GM23338 (cell line): Measurements from ENCODE around the gene METTL22. TPM values are rescaled to one million over a fixed set of nuclear protein-coding genes. Genes with fewer than 3 reads are reported as not detected.

ENCODE experiments used
- JUNB ChIP-seq: IDR thresholded peaks from one replicate; pipeline ENCODE4 v1.6.1; 2016; ENCODE audit warnings: antibody characterized with exemption; ENCODE audit not compliant: unreplicated experiment
- REST ChIP-seq: IDR thresholded peaks from one replicate; pipeline ENCODE4 v1.6.1; 2018; ENCODE audit warnings: antibody characterized with exemption; ENCODE audit not compliant: unreplicated experiment
- ZNF114 ChIP-seq: fragments of 250-450 bp; sonication (Bioruptor Pico); IDR thresholded peaks from 2 replicates; pipeline ENCODE4 v1.5.0; 2020; ENCODE audit warnings: mild to moderate bottlenecking, moderate library complexity
- ZNF331 ChIP-seq: fragments of 250-450 bp; sonication (Bioruptor Pico); IDR thresholded peaks from 2 replicates; pipeline ENCODE4 v1.5.0; 2020; ENCODE audit warnings: low read depth, mild to moderate bottlenecking, moderate library complexity
- ZNF462 ChIP-seq: fragments of 250-450 bp; sonication (Bioruptor Pico); IDR thresholded peaks from 2 replicates; pipeline ENCODE4 v1.5.0; 2020; ENCODE audit warnings: mild to moderate bottlenecking, moderate library complexity
- polyA plus RNA-seq: library from polyadenylated mRNA; unstranded; fragments of >200 nt; fragmentation: Nextera tagmentation; extraction: Ambion mirVana; gene quantifications from 2 replicates; pipeline ENCODE4 v1.2.1, GENCODE V29; 2016
- total RNA-seq: library from RNA; depleted of rRNA; stranded (reverse); fragments of >200 nt; shearing (Covaris generic); gene quantifications from 2 replicates; pipeline ENCODE4 v1.2.3, GENCODE V29; 2014

METTL22 gene
- total and polyA plus RNA-seq, 2 experiments from 2014 or later: 51.4 to 51.8 TPM

- TF ChIP-seq ZNF462 (CRISPR knock-in tag) (no peak), ZNF114 (CRISPR knock-in tag) (no peak), JUNB (no peak), ZNF331 (CRISPR knock-in tag) (no peak), REST (no peak)
Measured at GRCh38 chr16:8694795-8695728, 73.6 kb downstream of the METTL22 start (continued).
